Measurements from ENCODE around the gene HSPA12B. TPM values are rescaled to one million over a fixed set of nuclear protein-coding genes. Genes with fewer than 3 reads are reported as not detected.

HSPA12B gene
- total and polyA plus RNA-seq, 2 of the 8 experiments (the other 6 are each of a cell fraction or from before 2014, with no cell fraction given) = 2.2 to 4.3 TPM

DNA sequence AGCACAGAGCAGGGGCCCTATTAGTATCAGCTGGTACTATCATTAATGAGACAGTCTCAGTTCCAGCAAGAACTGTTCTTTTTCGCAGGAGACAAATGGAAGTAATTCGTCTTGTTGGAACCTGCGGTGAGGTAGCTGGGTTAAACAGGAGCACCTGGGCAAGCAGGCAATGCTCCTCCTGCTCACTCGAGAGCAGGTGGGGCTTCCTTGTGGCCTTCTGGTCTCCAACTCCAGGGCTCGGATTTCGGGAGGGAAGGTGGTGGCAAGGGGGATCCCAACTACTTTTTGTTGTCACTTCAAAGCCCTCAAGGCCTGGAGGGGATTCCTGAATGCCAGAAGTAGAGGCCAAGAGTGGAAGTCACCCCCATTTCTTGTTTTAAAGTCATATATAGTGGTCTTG is 50.1 kb downstream of the HSPA12B start (continued):
- TF ChIP-seq SIRT6 (IDR thresholded peaks at IDR 0.05; ENCODE audit: low read length) (no peak), MAFK (IDR thresholded peaks at IDR 0.05; ENCODE audit: low read depth, low read length) (no peak)
- TF ChIP-seq, protein P1, sequence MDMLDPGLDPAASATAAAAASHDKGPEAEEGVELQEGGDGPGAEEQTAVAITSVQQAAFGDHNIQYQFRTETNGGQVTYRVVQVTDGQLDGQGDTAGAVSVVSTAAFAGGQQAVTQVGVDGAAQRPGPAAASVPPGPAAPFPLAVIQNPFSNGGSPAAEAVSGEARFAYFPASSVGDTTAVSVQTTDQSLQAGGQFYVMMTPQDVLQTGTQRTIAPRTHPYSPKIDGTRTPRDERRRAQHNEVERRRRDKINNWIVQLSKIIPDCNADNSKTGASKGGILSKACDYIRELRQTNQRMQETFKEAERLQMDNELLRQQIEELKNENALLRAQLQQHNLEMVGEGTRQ (IDR thresholded peaks at IDR 0.05; ENCODE audit: low read length) = no peak

Measured in H1 (cell line).